Astrocyte (in vitro differentiated cells and primary cell): ENCODE results near the gene MFN2. TPM values are rescaled to one million over a fixed set of nuclear protein-coding genes. Genes with fewer than 3 reads are reported as not detected.
"Not testable (repeated sequence)": the region's sequence is repeated elsewhere in the genome, so short reads cannot be mapped to it uniquely, and the experiment has no call there.

Experiments
- DNase-seq: peaks from one replicate; pipeline ENCODE4 v3.0.0-alpha.2; 2010; ENCODE audit warnings: low read depth
- FAIRE-seq: peaks from 2 replicates; lab custom pipeline; 2011; peaks lifted over from hg19 to GRCh38; lab: Jason Lieb, UNC
- H2AFZ ChIP-seq: 2 replicates; pipeline ENCODE4 v1.6.0; 2012; ENCODE audit warnings: low read depth, low read length, inconsistent platforms
- H3K27ac ChIP-seq: 2 replicates; pipeline ENCODE4 v1.5.1; 2011; ENCODE audit warnings: low read depth, low read length, inconsistent platforms
- H3K27me3 ChIP-seq: 2 replicates; pipeline ENCODE4 v1.6.0; 2011; ENCODE audit warnings: low read length, inconsistent platforms; ENCODE audit not compliant: insufficient read depth
- H3K36me3 ChIP-seq: 2 replicates; pipeline ENCODE4 v1.5.1; 2011; ENCODE audit warnings: low read length, inconsistent platforms; ENCODE audit not compliant: insufficient read depth
- H3K4me1 ChIP-seq: 2 replicates; pipeline ENCODE4 v1.5.1; 2011; ENCODE audit warnings: low read length, inconsistent platforms; ENCODE audit not compliant: insufficient read depth
- H3K4me2 ChIP-seq: 2 replicates; pipeline ENCODE4 v1.6.0; 2012; ENCODE audit warnings: low read length, inconsistent platforms
- H3K4me3 ChIP-seq: 2 replicates; pipeline ENCODE4 v1.5.1; 2011; ENCODE audit warnings: low read depth, mild to moderate bottlenecking, low read length, inconsistent platforms; ENCODE audit not compliant: insufficient read depth
- H3K79me2 ChIP-seq: 2 replicates; pipeline ENCODE4 v1.6.0; 2012; ENCODE audit warnings: mild to moderate bottlenecking, low read length, inconsistent platforms; ENCODE audit not compliant: insufficient read depth
- H3K9ac ChIP-seq: 2 replicates; pipeline ENCODE4 v1.6.0; 2012; ENCODE audit warnings: mild to moderate bottlenecking, low read length, inconsistent platforms
- H3K9me3 ChIP-seq: 2 replicates; pipeline ENCODE4 v1.5.1; 2012; ENCODE audit warnings: low read depth, mild to moderate bottlenecking, low read length, inconsistent platforms; ENCODE audit not compliant: insufficient read depth
- H4K20me1 ChIP-seq: 2 replicates; pipeline ENCODE4 v1.6.0; 2012; ENCODE audit warnings: low read length, inconsistent platforms; ENCODE audit not compliant: insufficient read depth
- H3K27ac Mint-ChIP-seq: one replicate; pipeline ENCODE4 v1.8.0; 2021; ENCODE audit warnings: mild to moderate bottlenecking, mixed read lengths; ENCODE audit not compliant: unreplicated experiment
- H3K27me3 Mint-ChIP-seq: one replicate; pipeline ENCODE4 v1.8.0; 2021; ENCODE audit warnings: low read depth, mixed read lengths; ENCODE audit not compliant: unreplicated experiment
- H3K36me3 Mint-ChIP-seq: one replicate; pipeline ENCODE4 v1.8.0; 2021; ENCODE audit warnings: low read depth, mixed read lengths; ENCODE audit not compliant: unreplicated experiment
- H3K4me1 Mint-ChIP-seq: one replicate; pipeline ENCODE4 v1.8.0; 2021; ENCODE audit warnings: low read depth, mixed read lengths; ENCODE audit not compliant: unreplicated experiment
- H3K4me3 Mint-ChIP-seq: one replicate; pipeline ENCODE4 v1.8.0; 2021; ENCODE audit warnings: mild to moderate bottlenecking, moderate library complexity, mixed read lengths; ENCODE audit not compliant: unreplicated experiment
- H3K9me3 Mint-ChIP-seq: one replicate; pipeline ENCODE4 v1.8.0; 2021; ENCODE audit warnings: mild to moderate bottlenecking, mixed read lengths; ENCODE audit not compliant: unreplicated experiment
- CTCF ChIP-seq: IDR thresholded peaks from 2 replicates; pipeline ENCODE4 v1.5.1; 2011; ENCODE audit warnings: low read depth, mild to moderate bottlenecking, inconsistent platforms, low read length, moderate library complexity; ENCODE audit not compliant: insufficient read depth
- EZH2 ChIP-seq: IDR thresholded peaks from 2 replicates; pipeline ENCODE4 v1.6.1; 2012; ENCODE audit warnings: mild to moderate bottlenecking, low read length, inconsistent platforms; ENCODE audit not compliant: insufficient read depth
- total RNA-seq: library from RNA; stranded (reverse); gene quantifications from 2 replicates; pipeline ENCODE4 v1.2.1, GENCODE V29; 2021

Gene MFN2
- total RNA-seq, 1 donor from 2014 or later: 75.5 TPM

- peaks cover 49% of the 10 kb centered on the region for H3K36me3 ChIP-seq
- no peak overlapping the region for H3K27ac ChIP-seq
- H2AFZ ChIP-seq: no peak overlapping the region
- H3K27me3 ChIP-seq: no peaks in the 10 kb centered on the region
- no peak overlapping the region for H3K4me2 ChIP-seq
- peaks cover 8% of the 10 kb centered on the region for H3K4me1 ChIP-seq
- Mint-ChIP-seq H3K36me3 (peaks cover 55% of the 10 kb centered on the region), H3K9me3 (no peaks in the 10 kb centered on the region), H3K27me3 (no peaks in the 10 kb centered on the region), H3K4me3 (no peak overlapping the region), H3K4me1 (peaks cover 3% of the 10 kb centered on the region), H3K27ac (no peak overlapping the region)
- no peaks in the 10 kb centered on the region for H3K79me2 ChIP-seq
- H3K9ac ChIP-seq: no peak overlapping the region
- FAIRE-seq: no peak
- H3K9me3 ChIP-seq: no peaks in the 10 kb centered on the region
- no peak overlapping the region for H3K4me3 ChIP-seq
- no peak for TF ChIP-seq CTCF
- no peak for TF ChIP-seq EZH2
- no peak for DNase-seq
- peaks cover 12% of the 10 kb centered on the region for H4K20me1 ChIP-seq
These were observed 26.1 kb downstream of the MFN2 start for GRCh38 chr1:12006167-12006921.

GRCh38 chr1:12007204-12007603 lies 27.0 kb downstream of the MFN2 start:
- Histone ChIP-seq H3K36me3 (peaks cover 46% of the 10 kb centered on the region), H4K20me1 (peaks cover 9% of the 10 kb centered on the region), H3K4me1 (peaks cover under 1% of the 10 kb centered on the region), H3K27ac (no peak overlapping the region), H3K4me2 (no peak overlapping the region), H3K9me3 (no peaks in the 10 kb centered on the region), H3K4me3 (no peak overlapping the region), H3K9ac (no peak overlapping the region), H3K27me3 (no peaks in the 10 kb centered on the region), H3K79me2 (no peaks in the 10 kb centered on the region), H2AFZ (no peak overlapping the region)
- no peaks in the 10 kb centered on the region for H3K27me3 Mint-ChIP-seq
- H3K36me3 Mint-ChIP-seq: peaks cover 51% of the 10 kb centered on the region
- H3K4me3 Mint-ChIP-seq: no peak overlapping the region
- FAIRE-seq: no peak
- TF ChIP-seq EZH2 (no peak), CTCF (no peak)
- no peak for DNase-seq
- H3K27ac Mint-ChIP-seq: no peak overlapping the region
- H3K4me1 Mint-ChIP-seq: peaks cover 2% of the 10 kb centered on the region
- H3K9me3 Mint-ChIP-seq: no peaks in the 10 kb centered on the region

- not testable (repeated sequence) for H4K20me1 ChIP-seq, H3K27ac ChIP-seq, DNase-seq, H3K4me3 ChIP-seq, H3K79me2 ChIP-seq, H3K27me3 Mint-ChIP-seq, H3K4me2 ChIP-seq, H3K4me3 Mint-ChIP-seq, H3K9ac ChIP-seq, H3K9me3 Mint-ChIP-seq, FAIRE-seq, H2AFZ ChIP-seq, H3K9me3 ChIP-seq, H3K4me1 Mint-ChIP-seq, H3K27me3 ChIP-seq, H3K27ac Mint-ChIP-seq, H3K4me1 ChIP-seq
- H3K36me3 ChIP-seq: peaks cover 42% of the 10 kb centered on the region
- peaks cover 43% of the 10 kb centered on the region for H3K36me3 Mint-ChIP-seq
These were observed 28.1 kb downstream of the MFN2 start for GRCh38 chr1:12008355-12008754.
